Adrenal gland (tissue), 5 donors: ENCODE data around the gene DHX30.

Source experiments
- POLR2A ChIP-seq, 2 donors: fragments of 450-650 bp; IDR thresholded peaks; one replicate each; pipeline ENCODE4 v1.6.1; 2017; ENCODE audit warnings: antibody characterized with exemption in 2 of 2, mild to moderate bottlenecking in 2 of 2, moderate library complexity in 1 of 2
- TF ChIP-seq, protein P1 (sequence below), 6 experiments: fragments of 450-650 bp in 4 of 6; fragments of 200-600 bp in 2 of 6; sonication (generic) in 1 of 6; IDR thresholded peaks; 1 replicate in 5 of 6; 2 replicates in 1 of 6; pipeline versions ENCODE4 v1.5.1 to v1.8.0; 2016 to 2021; ENCODE audit warnings: antibody characterized with exemption in 6 of 6, mild to moderate bottlenecking in 2 of 6, moderate library complexity in 1 of 6
- donor health status: DM: no; HTN: no; CAD: no.

GRCh38 chr3:47772788-47773187, 30.1 kb upstream of the DHX30 start:
- TF ChIP-seq, protein P1, sequence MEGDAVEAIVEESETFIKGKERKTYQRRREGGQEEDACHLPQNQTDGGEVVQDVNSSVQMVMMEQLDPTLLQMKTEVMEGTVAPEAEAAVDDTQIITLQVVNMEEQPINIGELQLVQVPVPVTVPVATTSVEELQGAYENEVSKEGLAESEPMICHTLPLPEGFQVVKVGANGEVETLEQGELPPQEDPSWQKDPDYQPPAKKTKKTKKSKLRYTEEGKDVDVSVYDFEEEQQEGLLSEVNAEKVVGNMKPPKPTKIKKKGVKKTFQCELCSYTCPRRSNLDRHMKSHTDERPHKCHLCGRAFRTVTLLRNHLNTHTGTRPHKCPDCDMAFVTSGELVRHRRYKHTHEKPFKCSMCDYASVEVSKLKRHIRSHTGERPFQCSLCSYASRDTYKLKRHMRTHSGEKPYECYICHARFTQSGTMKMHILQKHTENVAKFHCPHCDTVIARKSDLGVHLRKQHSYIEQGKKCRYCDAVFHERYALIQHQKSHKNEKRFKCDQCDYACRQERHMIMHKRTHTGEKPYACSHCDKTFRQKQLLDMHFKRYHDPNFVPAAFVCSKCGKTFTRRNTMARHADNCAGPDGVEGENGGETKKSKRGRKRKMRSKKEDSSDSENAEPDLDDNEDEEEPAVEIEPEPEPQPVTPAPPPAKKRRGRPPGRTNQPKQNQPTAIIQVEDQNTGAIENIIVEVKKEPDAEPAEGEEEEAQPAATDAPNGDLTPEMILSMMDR (IDR thresholded peaks at IDR 0.05): no peak
- TF ChIP-seq POLR2A (IDR thresholded peaks at IDR 0.05): no peak
